ENCODE data around the gene ADAMTS17.

- TF ChIP-seq CTCF (IDR thresholded peaks at IDR 0.05) (no peak), SIN3A (IDR thresholded peaks at IDR 0.05; ENCODE audit: borderline replicate concordance, insufficient read depth, low read depth, low read length) (no peak), POLR2AphosphoS5 (IDR thresholded peaks at IDR 0.05; ENCODE audit: low read depth, low read length) (no peak)
Measured at GRCh38 chr15:100156201-100156600, 185.6 kb downstream of the ADAMTS17 start.
